NOMO-1 treated with DMSO at 0.1 percent for 48 hours (cell line): ENCODE measurements around the gene NLRP8.
A peak's percentile ranks its signal among the peaks of the same experiment; 100 is the strongest.
"Not testable (repeated sequence)": the region's sequence is repeated elsewhere in the genome, so short reads cannot be mapped to it uniquely, and the experiment has no call there.

Experiments used
- DNase-seq: peaks from one replicate; lab custom pipeline; 2025; ENCODE audit not compliant: unreplicated experiment; lab: John Stamatoyannopoulos, UW

The NLRP8 gene

GRCh38 chr19:55962186-55962585 lies 14.6 kb downstream of the NLRP8 start:
- DNase-seq = no peak

GRCh38 chr19:55973982-55974381 lies 26.4 kb downstream of the NLRP8 start:
- no peak for DNase-seq

GRCh38 chr19:55980415-55980814 lies 32.8 kb downstream of the NLRP8 start:
- no peak for DNase-seq

- DNase-seq = no peak
Observed at GRCh38 chr19:55985254-55985653, 37.6 kb downstream of the NLRP8 start.

GRCh38 chr19:55986487-55986886 lies 38.9 kb downstream of the NLRP8 start, which contains the start of gene NLRP5:
TSS of gene NLRP5 (plus strand) at chr19:55986775.
- no peak for DNase-seq

- no peak for DNase-seq
Observed at GRCh38 chr19:55990831-55991230, 43.2 kb downstream of the NLRP8 start.

GRCh38 chr19:55993492-55993891 lies 45.9 kb downstream of the NLRP8 start:
- no peak for DNase-seq

- no peak for DNase-seq
Observed at GRCh38 chr19:56014765-56015164, 67.1 kb downstream of the NLRP8 start.

- peak; percentile 4 for DNase-seq
Observed at GRCh38 chr19:56015756-56016155, 68.1 kb downstream of the NLRP8 start.

GRCh38 chr19:56019325-56019724 lies 71.7 kb downstream of the NLRP8 start:
- not testable (repeated sequence) for DNase-seq

GRCh38 chr19:56020355-56020975 lies 72.8 kb downstream of the NLRP8 start:
- not testable (repeated sequence) for DNase-seq

GRCh38 chr19:56026769-56027168 lies 79.1 kb downstream of the NLRP8 start:
- no peak for DNase-seq
